Karpas-422 (cell line): ENCODE measurements around the gene HDAC3. TPM values are rescaled to one million over a fixed set of nuclear protein-coding genes. Genes with fewer than 3 reads are reported as not detected.

Experiments used
- DNase-seq: peaks from one replicate; pipeline ENCODE4 v3.0.0-alpha.2; 2015
- H2AFZ ChIP-seq: fragments of 200-600 bp; sonication (generic); 2 replicates; pipeline ENCODE4 v1.6.1; 2014; ENCODE audit warnings: antibody characterized with exemption, low read length, mixed read lengths
- H3K27ac ChIP-seq: fragments of 200-600 bp; sonication (generic); 2 replicates; pipeline ENCODE4 v1.5.1; 2014; ENCODE audit warnings: mild to moderate bottlenecking, low read length, moderate library complexity
- H3K27me3 ChIP-seq: fragments of 200-600 bp; sonication (generic); 2 replicates; pipeline ENCODE4 v1.6.1; 2014; ENCODE audit warnings: low read length, mixed read lengths
- H3K36me3 ChIP-seq: fragments of 200-600 bp; sonication (generic); 2 replicates; pipeline ENCODE4 v1.6.1; 2014; ENCODE audit warnings: low read length, mixed read lengths; ENCODE audit not compliant: insufficient read depth
- H3K4me1 ChIP-seq: fragments of 200-600 bp; sonication (generic); 2 replicates; pipeline ENCODE4 v1.6.1; 2014; ENCODE audit warnings: mild to moderate bottlenecking, low read length, mixed read lengths
- H3K4me2 ChIP-seq: fragments of 200-600 bp; sonication (generic); 2 replicates; pipeline ENCODE4 v1.6.1; 2014; ENCODE audit warnings: low read length, low read depth, mild to moderate bottlenecking; ENCODE audit not compliant: poor library complexity, severe bottlenecking
- H3K4me3 ChIP-seq: fragments of 200-600 bp; sonication (generic); 2 replicates; pipeline ENCODE4 v1.5.1; 2014; ENCODE audit warnings: mild to moderate bottlenecking, antibody characterized with exemption, low read length, mixed read lengths
- H3K79me2 ChIP-seq: fragments of 200-600 bp; sonication (generic); 2 replicates; pipeline ENCODE4 v1.6.1; 2014; ENCODE audit warnings: mild to moderate bottlenecking, low read length, mixed read lengths
- H3K9ac ChIP-seq: fragments of 200-600 bp; sonication (generic); 2 replicates; pipeline ENCODE4 v1.6.0; 2014; ENCODE audit warnings: low read length
- H3K9me2 ChIP-seq: fragments of 200-600 bp; sonication (generic), shearing (Covaris generic); replicated peaks from 2 replicates; pipeline ENCODE4 v1.6.0; 2014; ENCODE audit warnings: mild to moderate bottlenecking, low read length, moderate library complexity; ENCODE audit not compliant: insufficient read depth
- H3K9me3 ChIP-seq: fragments of 300-700, 200-600 bp; sonication (generic); 2 replicates; pipeline ENCODE4 v1.6.1; 2014; ENCODE audit warnings: low read length, mixed read lengths
- H4K20me1 ChIP-seq: fragments of 200-600 bp; sonication (generic); 2 replicates; pipeline ENCODE4 v1.6.1; 2014; ENCODE audit warnings: mild to moderate bottlenecking, antibody characterized with exemption, low read length, low read depth; ENCODE audit not compliant: insufficient read depth
- total RNA-seq: library from RNA; depleted of rRNA; stranded (reverse); fragments of >200 nt; shearing (Covaris generic); gene quantifications from 2 replicates; pipeline ENCODE4 v1.2.3, GENCODE V29; 2014; ENCODE audit warnings: low replicate concordance

The HDAC3 gene
- total RNA-seq, 1 experiment from 2014 or later: 128 TPM

DNA sequence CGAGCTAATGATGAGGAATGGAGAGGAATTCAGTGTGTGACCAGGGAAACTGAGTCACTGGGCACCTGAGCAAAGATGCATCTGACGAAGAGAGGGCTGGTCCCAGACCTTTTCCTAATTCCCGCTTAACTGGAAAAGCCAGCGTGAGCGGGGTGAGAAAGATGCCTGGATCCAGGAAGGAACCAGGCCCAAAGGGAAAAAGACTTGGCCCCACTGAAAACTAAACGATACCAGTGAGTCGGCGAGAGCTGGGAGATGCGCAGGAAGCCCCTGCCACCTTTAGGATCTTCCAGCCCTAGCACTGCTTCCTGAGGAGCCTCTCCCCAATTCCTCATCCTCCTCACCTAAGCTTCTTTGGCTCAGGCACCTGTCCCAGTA, 15.1 kb upstream of the HDAC3 start:
- peaks cover 5% of the 10 kb centered on the region for H3K4me1 ChIP-seq
- H4K20me1 ChIP-seq: no peaks in the 10 kb centered on the region
- no peak overlapping the region; the same call in 1 of the 2 replicates for H2AFZ ChIP-seq
- H3K27me3 ChIP-seq: no peaks in the 10 kb centered on the region
- no peaks in the 10 kb centered on the region for H3K36me3 ChIP-seq
- H3K4me3 ChIP-seq: peak overlapping the region; percentile 50; the same call in 1 of the 2 replicates
- H3K4me2 ChIP-seq: peak overlapping the region; percentile 60
- H3K9me2 ChIP-seq: no peaks in the 10 kb centered on the region
- no peaks in the 10 kb centered on the region for H3K79me2 ChIP-seq
- no peak for DNase-seq
- peak overlapping the region; percentile 36; the same call in 1 of the 2 replicates for H3K9ac ChIP-seq
- no peak overlapping the region for H3K27ac ChIP-seq
- no peaks in the 10 kb centered on the region for H3K9me3 ChIP-seq

DNA sequence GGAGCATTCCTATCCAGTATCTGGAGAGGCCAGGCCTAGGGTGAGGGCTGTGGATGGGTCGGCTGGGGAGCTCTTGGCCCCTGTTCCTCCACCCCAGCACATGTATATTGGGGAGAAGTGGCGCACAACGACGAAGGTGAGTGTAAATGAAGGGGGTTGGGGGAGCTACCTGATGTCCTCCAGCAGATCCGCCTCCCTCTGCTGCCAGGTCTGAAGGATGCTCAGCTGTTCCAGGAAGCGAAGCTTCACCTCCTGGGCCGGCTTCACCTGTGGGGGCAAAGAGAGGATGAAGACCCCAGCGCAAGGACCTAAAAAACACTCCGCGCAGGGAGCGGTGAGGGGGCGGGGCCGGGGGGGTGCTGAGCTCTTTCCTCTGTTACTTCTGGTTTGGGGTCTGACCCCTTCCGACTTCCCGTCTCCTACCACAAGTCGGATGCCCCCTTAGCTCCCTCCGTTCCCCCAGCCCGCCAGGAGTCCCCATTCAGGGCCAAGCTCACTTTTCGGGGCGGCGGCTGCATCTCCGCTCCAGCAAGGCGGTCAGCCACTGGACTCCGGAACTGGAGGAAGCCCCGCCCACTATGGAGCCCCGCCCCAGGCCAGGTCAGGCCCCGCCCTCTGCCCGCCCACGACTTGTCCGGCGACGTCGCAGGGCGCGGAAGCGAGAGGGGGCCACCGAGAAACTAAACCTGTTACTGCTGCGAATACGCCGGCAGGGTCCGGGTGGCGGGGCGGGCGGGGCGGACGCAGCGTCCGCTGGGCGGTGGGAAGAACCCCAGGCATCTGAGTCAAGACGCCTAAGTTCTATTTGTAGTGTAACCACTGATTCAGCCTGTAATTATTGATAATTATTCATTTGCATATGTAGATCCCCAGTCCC, 14.4 kb upstream of the HDAC3 start, which contains the start of gene FCHSD1:
FCHSD1 (minus strand) TSS at position 568 of the 877 bp plus-strand sequence; CDS start at position 518, 50 bp downstream.
- no peaks in the 10 kb centered on the region for H3K9me3 ChIP-seq
- H4K20me1 ChIP-seq: no peaks in the 10 kb centered on the region
- no peak within 1 kb of the TSS for H3K27ac ChIP-seq
- peaks cover 5% of the 10 kb centered on the region for H3K4me1 ChIP-seq
- peak within 1 kb of the TSS; percentile 60 for H3K4me2 ChIP-seq
- peak within 1 kb of the TSS; percentile 50; the same call in 1 of the 2 replicates for H3K4me3 ChIP-seq
- peak; percentile 74 for DNase-seq
- peak within 1 kb of the TSS; percentile 36 for H3K9ac ChIP-seq
- H3K79me2 ChIP-seq: no peaks in the 10 kb centered on the region
- H2AFZ ChIP-seq: no peak within 1 kb of the TSS; the same call in 1 of the 2 replicates
- no peaks in the 10 kb centered on the region for H3K9me2 ChIP-seq
- no peaks in the 10 kb centered on the region for H3K27me3 ChIP-seq
- H3K36me3 ChIP-seq: no peaks in the 10 kb centered on the region

DNA sequence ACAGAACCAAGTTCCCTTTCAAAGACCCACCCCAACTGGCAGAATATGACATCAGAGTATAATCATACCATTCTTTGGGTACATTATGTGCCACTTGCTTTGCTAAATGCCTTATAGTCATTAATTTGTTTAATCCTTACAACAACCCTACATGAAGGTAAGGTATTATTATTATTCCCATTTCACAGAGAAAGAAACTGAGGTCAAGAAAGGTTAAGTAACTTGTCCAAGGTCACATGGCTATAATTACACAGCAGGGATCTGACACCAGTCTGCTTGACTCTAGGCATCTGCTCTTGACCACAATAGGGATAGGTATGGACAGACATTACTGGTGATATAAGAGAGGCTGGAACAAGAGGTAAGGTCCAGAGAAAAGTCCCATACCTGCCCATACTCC, 13.3 kb upstream of the HDAC3 start:
- H3K9me2 ChIP-seq: no peaks in the 10 kb centered on the region
- no peak overlapping the region for H3K9ac ChIP-seq
- no peak for DNase-seq
- H3K36me3 ChIP-seq: no peaks in the 10 kb centered on the region
- no peak overlapping the region for H3K4me3 ChIP-seq
- peaks cover 5% of the 10 kb centered on the region for H3K4me1 ChIP-seq
- no peaks in the 10 kb centered on the region for H3K9me3 ChIP-seq
- H3K4me2 ChIP-seq: no peak overlapping the region
- H3K27ac ChIP-seq: no peak overlapping the region
- H4K20me1 ChIP-seq: no peaks in the 10 kb centered on the region
- no peaks in the 10 kb centered on the region for H3K79me2 ChIP-seq
- no peak overlapping the region for H2AFZ ChIP-seq
- H3K27me3 ChIP-seq: no peaks in the 10 kb centered on the region

DNA sequence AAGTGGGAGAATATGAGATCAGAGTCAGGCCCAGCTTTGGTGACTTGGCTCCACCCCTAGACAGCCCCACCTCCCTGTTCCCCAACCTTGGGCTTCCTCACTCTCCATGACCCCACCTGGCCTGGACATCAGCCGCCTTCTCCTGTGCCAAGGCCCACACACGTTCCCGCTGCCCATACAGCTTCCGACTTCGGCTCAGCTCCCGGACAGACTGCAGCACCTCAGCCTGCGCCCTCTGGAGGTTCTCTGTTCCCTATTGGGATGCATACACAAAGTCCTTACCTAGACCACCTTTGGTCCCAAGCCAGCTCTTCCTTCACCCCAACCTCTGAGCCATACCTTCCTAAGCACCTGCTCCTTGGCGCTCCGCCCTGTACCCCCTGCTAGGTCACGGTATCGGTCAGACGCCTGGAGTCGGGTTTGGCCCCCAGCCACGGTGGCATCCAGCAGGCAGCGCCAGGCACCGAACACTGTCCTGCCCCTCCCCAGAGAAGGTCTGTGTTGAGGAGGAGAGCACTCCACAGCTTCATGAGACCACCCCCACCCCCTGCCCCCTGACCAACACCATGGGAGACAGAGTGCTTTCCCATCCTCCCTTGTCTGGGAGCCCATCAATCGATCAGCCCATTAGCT, 12.5 kb upstream of the HDAC3 start:
- DNase-seq: no peak
- Histone ChIP-seq H3K4me1 (peaks cover 5% of the 10 kb centered on the region), H3K79me2 (no peaks in the 10 kb centered on the region), H3K9ac (no peak overlapping the region), H3K36me3 (no peaks in the 10 kb centered on the region), H3K9me3 (no peaks in the 10 kb centered on the region), H3K9me2 (no peaks in the 10 kb centered on the region), H3K4me2 (no peak overlapping the region), H4K20me1 (no peaks in the 10 kb centered on the region), H2AFZ (no peak overlapping the region), H3K4me3 (no peak overlapping the region), H3K27me3 (no peaks in the 10 kb centered on the region), H3K27ac (no peak overlapping the region)

DNA sequence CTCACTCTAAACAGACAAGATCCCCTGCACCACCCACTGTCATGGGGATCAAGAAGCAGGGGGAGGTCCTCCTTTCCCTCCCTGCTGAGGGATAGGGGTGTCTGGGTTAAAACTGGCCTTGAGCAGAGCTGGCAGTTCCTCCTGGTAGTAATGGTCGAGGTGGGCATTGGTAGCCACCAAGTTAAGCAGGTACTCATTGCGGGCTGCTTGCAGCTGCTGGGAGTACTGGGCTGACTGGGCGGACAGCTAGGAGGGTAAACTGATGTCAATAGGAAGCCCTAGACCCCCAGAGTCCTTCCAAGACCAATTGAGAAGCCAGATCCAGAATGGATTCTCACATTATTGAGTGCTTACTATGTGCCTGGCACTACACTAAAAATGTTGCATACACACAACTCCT, 11.2 kb upstream of the HDAC3 start:
- peaks cover 5% of the 10 kb centered on the region for H3K4me1 ChIP-seq
- DNase-seq: no peak
- H3K9me2 ChIP-seq: no peaks in the 10 kb centered on the region
- no peak overlapping the region for H3K4me3 ChIP-seq
- no peaks in the 10 kb centered on the region for H3K9me3 ChIP-seq
- no peaks in the 10 kb centered on the region for H4K20me1 ChIP-seq
- H3K36me3 ChIP-seq: no peaks in the 10 kb centered on the region
- H3K27me3 ChIP-seq: no peaks in the 10 kb centered on the region
- no peak overlapping the region for H3K9ac ChIP-seq
- H2AFZ ChIP-seq: no peak overlapping the region
- no peak overlapping the region for H3K27ac ChIP-seq
- H3K79me2 ChIP-seq: no peaks in the 10 kb centered on the region
- H3K4me2 ChIP-seq: no peak overlapping the region

DNA sequence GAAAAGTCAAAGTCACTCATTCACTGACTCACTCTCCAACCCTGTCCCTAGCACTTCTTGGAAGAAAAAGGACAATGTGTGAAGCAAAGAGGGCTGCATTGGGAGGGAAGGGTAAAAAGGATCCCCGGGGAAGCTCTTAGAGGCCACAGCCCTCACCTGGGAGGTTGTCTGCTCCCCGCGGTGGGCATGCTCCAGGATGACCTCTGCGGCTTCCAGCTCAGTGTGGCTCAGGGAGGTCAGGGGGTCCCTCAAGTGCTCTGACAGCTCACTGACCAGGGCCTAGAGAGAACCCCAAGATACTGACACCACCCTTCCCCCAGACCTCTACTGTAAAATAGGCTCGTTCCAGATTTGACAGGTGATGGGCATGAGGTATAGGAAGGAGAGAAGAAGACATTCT, 10.6 kb upstream of the HDAC3 start:
- Histone ChIP-seq H3K4me2 (no peak overlapping the region), H3K27ac (no peak overlapping the region), H3K36me3 (no peaks in the 10 kb centered on the region), H3K4me1 (peaks cover 5% of the 10 kb centered on the region), H3K9ac (no peak overlapping the region), H3K27me3 (no peaks in the 10 kb centered on the region), H2AFZ (no peak overlapping the region), H3K79me2 (no peaks in the 10 kb centered on the region), H3K9me2 (no peaks in the 10 kb centered on the region), H3K4me3 (no peak overlapping the region), H3K9me3 (no peaks in the 10 kb centered on the region), H4K20me1 (no peaks in the 10 kb centered on the region)
- DNase-seq: no peak

DNA sequence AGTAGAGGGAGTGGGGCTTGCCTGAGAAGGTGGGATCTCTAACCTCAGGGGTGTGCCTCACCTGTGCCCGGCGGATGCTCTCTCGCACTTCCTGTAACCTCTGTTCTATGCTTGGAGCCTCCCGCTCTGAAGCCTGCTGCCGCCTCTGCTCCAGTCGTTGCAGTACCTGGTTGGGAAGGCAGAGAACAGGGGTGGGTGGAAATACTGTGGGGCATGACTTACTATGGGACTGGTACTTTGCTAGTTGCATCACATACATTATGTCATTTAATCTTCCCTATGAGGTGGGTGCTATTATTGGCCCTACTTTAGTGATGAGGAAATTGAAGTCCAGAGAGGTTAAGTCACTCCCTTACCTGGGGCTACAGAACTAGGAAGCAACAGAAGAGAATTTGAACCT, 9.4 kb upstream of the HDAC3 start:
- Histone ChIP-seq H3K27ac (no peak overlapping the region), H3K36me3 (no peaks in the 10 kb centered on the region)

DNA sequence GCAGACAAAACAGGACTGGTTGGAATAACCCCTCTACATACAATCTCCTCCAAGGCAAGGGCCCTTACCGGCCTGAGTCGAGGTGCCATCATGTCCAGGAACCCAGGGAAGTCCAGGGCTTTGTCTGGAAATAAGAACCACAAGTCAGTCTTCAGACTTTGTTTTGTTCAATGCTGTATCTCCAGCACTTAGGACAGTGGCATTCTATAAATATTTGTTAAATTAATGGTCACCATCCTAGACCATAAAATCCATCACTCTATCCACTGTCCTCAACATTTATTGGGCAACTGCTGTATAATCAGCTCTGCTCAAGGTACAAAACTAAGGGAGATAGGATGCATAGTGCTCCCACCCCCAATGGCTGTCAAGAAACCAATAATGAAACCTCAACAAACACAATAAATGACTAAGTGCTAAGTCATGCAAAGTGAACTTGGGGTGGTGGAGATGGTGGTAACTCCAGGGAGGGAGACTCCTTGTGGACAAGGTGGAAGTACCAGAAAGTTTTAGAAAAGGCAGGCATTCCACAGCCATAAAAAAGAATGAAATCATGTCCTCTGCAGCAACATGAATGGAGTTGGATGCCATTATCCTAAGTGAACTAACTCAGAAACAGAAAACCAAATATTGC, 5.1 kb upstream of the HDAC3 start:
- Histone ChIP-seq H3K27me3 (no peaks in the 10 kb centered on the region), H2AFZ (no peak overlapping the region), H3K36me3 (peaks cover 14% of the 10 kb centered on the region), H3K4me1 (peaks cover 13% of the 10 kb centered on the region), H3K9me2 (no peaks in the 10 kb centered on the region), H3K27ac (no peak overlapping the region), H3K79me2 (peaks cover 12% of the 10 kb centered on the region; the same call in 1 of the 2 replicates), H3K4me3 (no peak overlapping the region), H3K9me3 (no peaks in the 10 kb centered on the region), H3K9ac (no peak overlapping the region), H3K4me2 (no peak overlapping the region), H4K20me1 (no peaks in the 10 kb centered on the region)
- DNase-seq: no peak

More for the DNA sequence above, 9.4 kb upstream of the HDAC3 start:
- Histone ChIP-seq H3K9me2 (no peaks in the 10 kb centered on the region), H4K20me1 (no peaks in the 10 kb centered on the region), H2AFZ (no peak overlapping the region), H3K9me3 (no peaks in the 10 kb centered on the region), H3K4me2 (no peak overlapping the region), H3K4me3 (no peak overlapping the region), H3K79me2 (no peaks in the 10 kb centered on the region), H3K4me1 (no peaks in the 10 kb centered on the region), H3K9ac (no peak overlapping the region), H3K27me3 (no peaks in the 10 kb centered on the region)
- no peak for DNase-seq
